GM23248 (cell line): ENCODE measurements around the gene PRKACB.

Experiments used
- EZH2 ChIP-seq: fragments of 200-600 bp; sonication (generic); IDR thresholded peaks from 2 replicates; pipeline ENCODE4 v1.6.1; 2018; ENCODE audit warnings: antibody characterized with exemption, mild to moderate bottlenecking; ENCODE audit not compliant: insufficient read depth, poor library complexity, severe bottlenecking
- EZH2phosphoT487 ChIP-seq: fragments of 200-600 bp; sonication (generic); IDR thresholded peaks from 2 replicates; pipeline ENCODE4 v1.6.1; 2018; ENCODE audit warnings: antibody characterized with exemption, moderate library complexity, mild to moderate bottlenecking, low read depth; ENCODE audit not compliant: insufficient read depth

DNA sequence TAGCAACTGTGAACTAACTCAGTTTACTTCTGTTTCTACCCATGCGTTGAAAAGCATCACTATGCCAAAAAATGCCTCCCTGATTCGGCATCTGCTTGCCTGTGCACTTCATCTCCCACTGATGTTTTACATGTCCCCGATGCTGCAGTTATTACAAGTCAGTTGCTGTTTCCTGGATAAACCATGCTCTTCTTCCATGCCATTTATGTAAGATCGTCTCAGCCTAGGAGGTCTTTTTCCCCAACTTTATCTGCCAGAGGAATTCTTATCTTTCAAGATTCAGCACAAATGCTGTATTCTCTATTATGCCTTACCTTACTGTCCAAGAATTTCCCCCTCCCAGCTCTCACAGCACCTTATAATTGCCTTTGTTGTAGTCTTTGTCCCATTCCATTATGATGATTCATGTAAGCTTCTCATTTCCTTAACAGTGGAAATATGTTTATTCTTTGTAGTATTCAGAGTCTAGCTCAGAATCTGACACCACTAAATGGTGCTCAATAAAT lies 30.0 kb downstream of the PRKACB start:
- no peak for TF ChIP-seq EZH2
- no peak for TF ChIP-seq EZH2phosphoT487
